ENCODE results near the gene RALGPS1.

Gene RALGPS1

GRCh38 chr9:127233989-127234388, 319.4 kb downstream of the RALGPS1 start:
- TF ChIP-seq CTCF (IDR thresholded peaks at IDR 0.05) = no peak
- no peaks in the 10 kb centered on the region for H3K9me3 ChIP-seq
- no peak overlapping the region for H3K27ac ChIP-seq
- H3K4me3 ChIP-seq (ENCODE audit: low read depth in 1 of 2, low read length in 1 of 2) = no peak overlapping the region
- H3K36me3 ChIP-seq = no peaks in the 10 kb centered on the region
- no peaks in the 10 kb centered on the region for H3K4me1 ChIP-seq (ENCODE audit: control insufficient read depth in 1 of 2, insufficient read depth in 1 of 2, low read depth in 1 of 2, low read length in 1 of 2)
- peaks cover 36% of the 10 kb centered on the region for H3K27me3 ChIP-seq

GRCh38 chr9:127237801-127238200, 323.2 kb downstream of the RALGPS1 start:
- H3K27me3 ChIP-seq = peaks cover 9% of the 10 kb centered on the region
- H3K36me3 ChIP-seq = no peaks in the 10 kb centered on the region
- H3K4me1 ChIP-seq (ENCODE audit: control insufficient read depth in 1 of 2, insufficient read depth in 1 of 2, low read depth in 1 of 2, low read length in 1 of 2) = no peaks in the 10 kb centered on the region
- H3K4me3 ChIP-seq (ENCODE audit: low read depth in 1 of 2, low read length in 1 of 2) = no peak overlapping the region
- no peak for TF ChIP-seq CTCF (IDR thresholded peaks at IDR 0.05)
- no peak overlapping the region for H3K27ac ChIP-seq
- H3K9me3 ChIP-seq = no peaks in the 10 kb centered on the region

- Histone ChIP-seq H3K36me3 (no peaks in the 10 kb centered on the region), H3K4me3 (ENCODE audit: low read depth in 1 of 2, low read length in 1 of 2) (no peak overlapping the region), H3K27ac (no peak overlapping the region), H3K4me1 (ENCODE audit: control insufficient read depth in 1 of 2, insufficient read depth in 1 of 2, low read depth in 1 of 2, low read length in 1 of 2) (peaks cover 9 to 11% of the 10 kb centered on the region in 2 experiments), H3K27me3 (peaks cover 7% of the 10 kb centered on the region), H3K9me3 (no peaks in the 10 kb centered on the region)
- TF ChIP-seq CTCF (IDR thresholded peaks at IDR 0.05) = no peak
These were observed 326.8 kb downstream of the RALGPS1 start for GRCh38 chr9:127241354-127241753.

GRCh38 chr9:127244609-127245601, 330.3 kb downstream of the RALGPS1 start:
- Histone ChIP-seq H3K4me3 (ENCODE audit: low read depth in 1 of 2, low read length in 1 of 2) (peak overlapping the region; percentile 56 to 63), H3K36me3 (no peaks in the 10 kb centered on the region), H3K27me3 (peaks cover 7% of the 10 kb centered on the region), H3K4me1 (ENCODE audit: control insufficient read depth in 1 of 2, insufficient read depth in 1 of 2, low read depth in 1 of 2, low read length in 1 of 2) (peaks cover 9 to 11% of the 10 kb centered on the region in 2 experiments), H3K9me3 (no peaks in the 10 kb centered on the region), H3K27ac (no peak overlapping the region)
- TF ChIP-seq CTCF (IDR thresholded peaks at IDR 0.05) = no peak

GRCh38 chr9:127245637-127246164, 331.1 kb downstream of the RALGPS1 start:
- Histone ChIP-seq H3K36me3 (no peaks in the 10 kb centered on the region), H3K27me3 (peaks cover 14% of the 10 kb centered on the region), H3K4me1 (ENCODE audit: control insufficient read depth in 1 of 2, insufficient read depth in 1 of 2, low read depth in 1 of 2, low read length in 1 of 2) (peaks cover 9 to 11% of the 10 kb centered on the region in 2 experiments), H3K27ac (no peak overlapping the region), H3K9me3 (no peaks in the 10 kb centered on the region), H3K4me3 (ENCODE audit: low read depth in 1 of 2, low read length in 1 of 2) (peak overlapping the region; percentile 56 to 63)
- TF ChIP-seq CTCF (IDR thresholded peaks at IDR 0.05) = no peak
